Panc1 (cell line): ENCODE results near the gene METTL23.
A peak's percentile ranks its signal among the peaks of the same experiment; 100 is the strongest.

Experiments used
- POLR2AphosphoS5 ChIP-seq: IDR thresholded peaks from 2 replicates; pipeline ENCODE4 v1.6.1; 2012; ENCODE audit warnings: mild to moderate bottlenecking, low read depth, low read length, moderate library complexity
- TCF7L2 ChIP-seq: IDR thresholded peaks from 2 replicates; pipeline ENCODE4 v1.6.1; 2011; ENCODE audit warnings: mild to moderate bottlenecking, low read depth, low read length, inconsistent platforms
- TF ChIP-seq, protein P1 (sequence below): fragments of 450-650 bp; IDR thresholded peaks from 2 replicates; pipeline ENCODE4 v1.5.1; 2017; ENCODE audit warnings: mild to moderate bottlenecking

DNA sequence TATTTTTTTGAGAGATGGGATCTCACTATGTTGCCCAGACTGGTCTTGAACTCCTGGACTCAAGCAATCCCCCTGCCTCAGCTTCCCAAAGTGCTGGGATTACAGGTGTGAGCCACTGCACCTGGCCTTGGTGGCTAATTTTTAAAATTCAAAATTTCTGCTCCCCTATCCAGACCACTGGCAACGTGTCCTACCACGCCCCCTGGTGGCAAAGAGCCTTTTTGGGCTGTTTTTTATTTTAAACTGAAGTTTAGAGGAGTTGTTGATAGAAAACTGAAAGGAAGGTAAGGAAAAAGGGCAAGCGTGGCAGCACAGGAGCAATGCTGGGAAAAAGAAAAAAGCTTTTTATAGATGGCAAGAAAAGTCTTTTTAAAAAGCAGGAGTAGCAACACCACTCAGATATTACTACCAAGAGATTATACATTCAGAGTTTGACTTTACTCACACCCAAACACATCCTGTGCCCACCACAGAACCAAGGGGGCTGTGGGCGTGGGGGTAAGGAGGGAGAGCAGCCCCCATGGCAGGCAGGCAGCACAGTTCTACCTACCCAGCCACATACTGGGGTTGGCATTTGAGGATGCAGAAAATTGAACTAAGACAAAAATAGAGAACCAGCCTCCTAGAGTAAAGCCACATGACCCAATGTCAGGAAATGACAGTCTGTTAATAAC, 11.7 kb upstream of the METTL23 start:
- TF ChIP-seq, protein P1, sequence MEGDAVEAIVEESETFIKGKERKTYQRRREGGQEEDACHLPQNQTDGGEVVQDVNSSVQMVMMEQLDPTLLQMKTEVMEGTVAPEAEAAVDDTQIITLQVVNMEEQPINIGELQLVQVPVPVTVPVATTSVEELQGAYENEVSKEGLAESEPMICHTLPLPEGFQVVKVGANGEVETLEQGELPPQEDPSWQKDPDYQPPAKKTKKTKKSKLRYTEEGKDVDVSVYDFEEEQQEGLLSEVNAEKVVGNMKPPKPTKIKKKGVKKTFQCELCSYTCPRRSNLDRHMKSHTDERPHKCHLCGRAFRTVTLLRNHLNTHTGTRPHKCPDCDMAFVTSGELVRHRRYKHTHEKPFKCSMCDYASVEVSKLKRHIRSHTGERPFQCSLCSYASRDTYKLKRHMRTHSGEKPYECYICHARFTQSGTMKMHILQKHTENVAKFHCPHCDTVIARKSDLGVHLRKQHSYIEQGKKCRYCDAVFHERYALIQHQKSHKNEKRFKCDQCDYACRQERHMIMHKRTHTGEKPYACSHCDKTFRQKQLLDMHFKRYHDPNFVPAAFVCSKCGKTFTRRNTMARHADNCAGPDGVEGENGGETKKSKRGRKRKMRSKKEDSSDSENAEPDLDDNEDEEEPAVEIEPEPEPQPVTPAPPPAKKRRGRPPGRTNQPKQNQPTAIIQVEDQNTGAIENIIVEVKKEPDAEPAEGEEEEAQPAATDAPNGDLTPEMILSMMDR = peak; percentile 95
- no peak for TF ChIP-seq TCF7L2
- no peak for TF ChIP-seq POLR2AphosphoS5
